B cell (primary cell): Measurements from ENCODE around the gene FBXW5.

Experiments
- EZH2 ChIP-seq: IDR thresholded peaks from 2 replicates; pipeline ENCODE4 v1.6.1; 2012; ENCODE audit warnings: borderline replicate concordance, low read depth, mild to moderate bottlenecking, moderate library complexity, low read length; ENCODE audit not compliant: insufficient read depth, poor library complexity, severe bottlenecking
- TF ChIP-seq, protein P1 (sequence below): fragments of 200-600 bp; IDR thresholded peaks from one replicate; pipeline ENCODE4 v1.8.0; 2022; ENCODE audit warnings: antibody characterized with exemption, mild to moderate bottlenecking

DNA sequence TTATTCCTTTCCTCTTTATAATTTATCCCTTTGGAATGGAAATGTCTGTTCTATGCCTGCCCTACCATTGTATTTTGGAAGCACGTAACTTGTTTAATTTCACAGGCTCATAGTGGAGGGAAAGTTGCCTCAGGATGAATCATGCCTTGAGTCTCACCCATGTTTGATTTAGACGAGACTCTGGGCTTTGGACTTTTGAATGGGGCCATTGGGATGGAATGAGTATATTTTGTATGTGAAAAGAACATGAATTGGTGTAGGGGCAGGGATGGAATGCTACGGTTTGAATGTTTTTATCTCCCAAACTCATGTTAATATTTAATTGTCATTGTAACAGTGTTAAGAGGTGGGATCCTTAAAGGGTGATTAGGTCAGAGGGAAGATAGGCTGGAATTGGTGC, 10.3 kb downstream of the FBXW5 start:
- TF ChIP-seq, protein P1, sequence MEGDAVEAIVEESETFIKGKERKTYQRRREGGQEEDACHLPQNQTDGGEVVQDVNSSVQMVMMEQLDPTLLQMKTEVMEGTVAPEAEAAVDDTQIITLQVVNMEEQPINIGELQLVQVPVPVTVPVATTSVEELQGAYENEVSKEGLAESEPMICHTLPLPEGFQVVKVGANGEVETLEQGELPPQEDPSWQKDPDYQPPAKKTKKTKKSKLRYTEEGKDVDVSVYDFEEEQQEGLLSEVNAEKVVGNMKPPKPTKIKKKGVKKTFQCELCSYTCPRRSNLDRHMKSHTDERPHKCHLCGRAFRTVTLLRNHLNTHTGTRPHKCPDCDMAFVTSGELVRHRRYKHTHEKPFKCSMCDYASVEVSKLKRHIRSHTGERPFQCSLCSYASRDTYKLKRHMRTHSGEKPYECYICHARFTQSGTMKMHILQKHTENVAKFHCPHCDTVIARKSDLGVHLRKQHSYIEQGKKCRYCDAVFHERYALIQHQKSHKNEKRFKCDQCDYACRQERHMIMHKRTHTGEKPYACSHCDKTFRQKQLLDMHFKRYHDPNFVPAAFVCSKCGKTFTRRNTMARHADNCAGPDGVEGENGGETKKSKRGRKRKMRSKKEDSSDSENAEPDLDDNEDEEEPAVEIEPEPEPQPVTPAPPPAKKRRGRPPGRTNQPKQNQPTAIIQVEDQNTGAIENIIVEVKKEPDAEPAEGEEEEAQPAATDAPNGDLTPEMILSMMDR, result no peak
- no peak for TF ChIP-seq EZH2
